K562 (cell line): Measurements from ENCODE around the gene SLC16A12. TPM values are rescaled to one million over a fixed set of nuclear protein-coding genes. Genes with fewer than 3 reads are reported as not detected.

ENCODE experiments used
- ATAC-seq: fragments of 200-7000 bp; cut with Tn5 transposase; 3 replicates; pipeline ENCODE4 v1.9.1; 2020; ENCODE audit warnings: moderate library complexity
- BruUV-seq: library from RNA; stranded (reverse); fragments of 400-500 nt; replicated peaks from 2 replicates; lab custom pipeline; 2021; lab: Mats Ljungman, UMichigan
- CTCF ChIA-PET: fragments of 300-600 bp; formaldehyde crosslinking; extraction: SDS; loops from one replicate; lab custom pipeline; 2021; ENCODE audit warnings: low intra/inter-chr PET ratio; lab: Yijun Ruan, JAX
- POLR2A ChIA-PET: fragments of 300-600, 350-650 bp; sonication (Branson Sonifier 250); formaldehyde crosslinking; extraction: SDS; loops from one replicate; lab custom pipeline; 2021; ENCODE audit warnings: antibody characterized with exemption, inconsistent platforms; lab: Yijun Ruan, JAX
- DNase-seq, 4 experiments: peaks; one replicate each; pipeline versions ENCODE4 v3.0.0 to v3.0.0-alpha.2; 2011 to 2018; ENCODE audit warnings: low spot score in 3 of 4, mixed read lengths in 3 of 4; ENCODE audit errors: extremely low read depth in 1 of 4
- FAIRE-seq: peaks from 2 replicates; lab custom pipeline; 2011; peaks lifted over from hg19 to GRCh38; lab: Jason Lieb, UNC
- H2AFZ ChIP-seq: 2 replicates; pipeline ENCODE4 v1.6.0; 2011; ENCODE audit warnings: low read depth, low read length, control low read depth, inconsistent platforms
- H3K27ac ChIP-seq: fragments of 200-600 bp; 3 replicates; pipeline ENCODE4 v1.8.0; 2011; ENCODE audit warnings: low read depth, mild to moderate bottlenecking, control low read depth, inconsistent platforms, low read length, moderate library complexity, mixed read lengths; ENCODE audit errors: extremely low read depth
- H3K27me3 ChIP-seq, 2 experiments: fragments of 300-600 bp in 1 of 2; 2 replicates in 1 of 2; 3 replicates in 1 of 2; pipeline versions ENCODE4 v1.6.0 to v1.8.0; 2011; ENCODE audit warnings: inconsistent platforms in 2 of 2, low read length in 2 of 2, mild to moderate bottlenecking in 1 of 2, mixed read lengths in 1 of 2, moderate library complexity in 1 of 2; ENCODE audit not compliant: control insufficient read depth in 2 of 2, insufficient read depth in 2 of 2
- H3K36me3 ChIP-seq: fragments of 300-600 bp; 3 replicates; pipeline ENCODE4 v1.8.0; 2011; ENCODE audit warnings: mild to moderate bottlenecking, low read length, inconsistent platforms; ENCODE audit not compliant: control insufficient read depth, insufficient read depth
- H3K4me1 ChIP-seq, 2 experiments: fragments of 200-600 bp in 1 of 2; replicated peaks in 1 of 2; 2 replicates in 1 of 2; 3 replicates in 1 of 2; pipeline versions ENCODE4 v1.5.1 to v1.8.0; 2011; ENCODE audit warnings: inconsistent platforms in 2 of 2, low read length in 2 of 2, mild to moderate bottlenecking in 1 of 2, mixed read lengths in 1 of 2, moderate library complexity in 1 of 2; ENCODE audit not compliant: control insufficient read depth in 2 of 2, insufficient read depth in 2 of 2
- H3K4me2 ChIP-seq: 2 replicates; pipeline ENCODE4 v1.6.1; 2011; ENCODE audit warnings: low read length, control low read depth, inconsistent platforms, mixed read lengths; ENCODE audit not compliant: insufficient read depth
- H3K4me3 ChIP-seq: fragments of 200-600 bp; sonication (generic), shearing (Covaris generic); 2 replicates; pipeline ENCODE4 v1.5.1; 2016; ENCODE audit warnings: control low read depth, inconsistent platforms
- H3K79me2 ChIP-seq: fragments of 200-600 bp; 3 replicates; pipeline ENCODE4 v1.8.0; 2011; ENCODE audit warnings: low read length, inconsistent platforms; ENCODE audit not compliant: control insufficient read depth, insufficient read depth
- H3K9ac ChIP-seq, 2 experiments: 2 replicates each; pipeline versions ENCODE4 v1.6.0 to v1.6.1; 2011; ENCODE audit warnings: low read depth in 2 of 2, low read length in 2 of 2, control low read depth in 1 of 2, inconsistent platforms in 1 of 2, mild to moderate bottlenecking in 1 of 2, mixed read lengths in 1 of 2; ENCODE audit not compliant: insufficient read depth in 1 of 2
- H3K9me1 ChIP-seq: one replicate; pipeline ENCODE4 v1.6.0; 2011; ENCODE audit warnings: inconsistent platforms, mild to moderate bottlenecking, low read length, moderate library complexity; ENCODE audit not compliant: control insufficient read depth, insufficient read depth
- H3K9me3 ChIP-seq: replicated peaks from 2 replicates; pipeline ENCODE4 v1.5.1; 2011; ENCODE audit warnings: low read depth, low read length, inconsistent platforms; ENCODE audit not compliant: control insufficient read depth, insufficient read depth
- H4K20me1 ChIP-seq: replicated peaks from 2 replicates; pipeline ENCODE4 v1.6.1; 2011; ENCODE audit warnings: low read length, inconsistent platforms, mixed read lengths; ENCODE audit not compliant: control insufficient read depth, insufficient read depth
- BHLHE40 ChIP-seq: IDR thresholded peaks from 2 replicates; pipeline ENCODE4 v1.6.1; 2011; ENCODE audit warnings: low read length, improper control_type of control experiment
- LARP7 ChIP-seq: fragments of 450-650 bp; IDR thresholded peaks from 2 replicates; pipeline ENCODE4 v1.6.1; 2016
- NRF1 ChIP-seq, 2 experiments: fragments of 450-650 bp; IDR thresholded peaks in 1 of 2; conservative IDR thresholded peaks in 1 of 2; 2 replicates each; pipeline ENCODE4 v1.6.1; 2014; ENCODE audit warnings: mild to moderate bottlenecking in 2 of 2
- POLR2AphosphoS5 ChIP-seq: IDR thresholded peaks from 2 replicates; pipeline ENCODE4 v1.6.1; 2011; ENCODE audit warnings: mild to moderate bottlenecking, low read depth, low read length, moderate library complexity; ENCODE audit not compliant: control insufficient read depth, insufficient read depth
- STAT5B ChIP-seq: fragments of 250-450 bp; sonication (Bioruptor Pico); IDR thresholded peaks from 2 replicates; pipeline ENCODE4 v1.8.0; 2021; ENCODE audit warnings: mild to moderate bottlenecking, inconsistent platforms
- ZNF584 ChIP-seq: fragments of 200-800 bp; sonication (Bioruptor generic); IDR thresholded peaks from 2 replicates; pipeline ENCODE4 v1.6.1; 2016; ENCODE audit warnings: low read depth, mild to moderate bottlenecking, missing genetic modification characterization, missing compliant biosample characterization
- WGBS: fragments of 100-300 bp; shearing (Covaris generic); methylation state at CpG from one replicate; pipeline ENCODE4 v1.1.6; 2016; ENCODE audit warnings: low coverage, mixed read lengths; ENCODE audit not compliant: insufficient coverage; ENCODE audit errors: missing lambda C conversion rate; 5-methylcytosine and 5-hydroxymethylcytosine counted together
- in situ Hi-C: fragments of 300-500 bp; cut with MboI; formaldehyde crosslinking; loops from 4 replicates; pipeline ENCODE4 v1.15.0; 2018; ENCODE audit warnings: inconsistent platforms, mixed read lengths
- intact Hi-C: fragments of 100-400 bp; cut with micrococcal nuclease; formaldehyde crosslinking; loops from 2 replicates; pipeline ENCODE4 v1.14.2; 2022
- polyA plus RNA-seq, 8 experiments: library from polyadenylated mRNA; depleted of rRNA in 4 of 8; stranded (reverse) in 5 of 8; unstranded in 3 of 8; fragments of >200 nt; fragmentation: Nextera tagmentation in 2 of 8; fragmentation: Illumina TruSeq in 1 of 8; extraction: Ambion mirVana in 2 of 8; extraction: Trizol in 1 of 8; gene quantifications; 2 replicates each; pipeline versions ENCODE4 v1.2.1 to v1.2.3, GENCODE V29; 2011 to 2014; ENCODE audit warnings: inconsistent platforms in 1 of 8, missing spikeins in 1 of 8
- total RNA-seq, 7 experiments: library from RNA; depleted of rRNA in 6 of 7; stranded (reverse); fragments of >200 nt in 6 of 7; fragmentation: Illumina TruSeq in 2 of 7; extraction: Trizol in 2 of 7; gene quantifications; 2 replicates each; pipeline versions ENCODE4 v1.2.1 to v1.2.3, GENCODE V29; 2011 to 2021; ENCODE audit warnings: low replicate concordance in 1 of 7

SLC16A12 gene
- total and polyA plus RNA-seq, 9 of the 15 experiments (the other 6 are each of a cell fraction or from before 2014, with no cell fraction given) = not detected

GRCh38 chr10:89474452-89474851, 60.9 kb downstream of the SLC16A12 start:
- in situ Hi-C loops (no loop called here), intact Hi-C loops (no loop called here)
- Histone ChIP-seq H2AFZ (no peak overlapping the region), H3K4me1 (no peaks in the 10 kb centered on the region), H3K4me2 (no peak overlapping the region), H3K9me3 (no peaks in the 10 kb centered on the region), H3K36me3 (no peaks in the 10 kb centered on the region), H3K79me2 (no peaks in the 10 kb centered on the region), H3K9ac (no peak overlapping the region), H3K27ac (no peak overlapping the region), H4K20me1 (no peaks in the 10 kb centered on the region), H3K4me3 (no peak overlapping the region), H3K27me3 (no peaks in the 10 kb centered on the region), H3K9me1 (no peaks in the 10 kb centered on the region)
- FAIRE-seq (no peak), ATAC-seq (no peak), DNase-seq (no peak)
- WGBS = 0% methylated on average over 4 of the region's 4 CpGs
- ChIA-PET POLR2A (no interaction called here), CTCF (no interaction called here)
- no TSS peak for BruUV-seq
- TF ChIP-seq STAT5B (CRISPR knock-in tag) = no peak
- TF ChIP-seq NRF1 (conservative IDR thresholded peaks at IDR 0.05 in 1 of 2, IDR thresholded peaks at IDR 0.05 in 1 of 2) = no peak
- no peak for TF ChIP-seq LARP7
- no peak for TF ChIP-seq ZNF584 (CRISPR knock-in tag)
- TF ChIP-seq BHLHE40 = no peak
- no peak for TF ChIP-seq POLR2AphosphoS5
